GM13977 (cell line): ENCODE results near the gene ANP32B.
"Not testable (repeated sequence)": the region's sequence is repeated elsewhere in the genome, so short reads cannot be mapped to it uniquely, and the experiment has no call there.

ENCODE experiments used
- DNase-seq: peaks from one replicate; pipeline ENCODE4 v3.0.0; 2012; ENCODE audit warnings: low spot score
- in situ Hi-C: fragments of 300-500 bp; cut with MboI; formaldehyde crosslinking; loops from one replicate; pipeline ENCODE4 v1.12.0; 2022; ENCODE audit warnings: low sequenced_read_pairs, low pct_unique_long_range_greater_than_20kb, mixed read lengths, inconsistent platforms; ENCODE audit not compliant: unreplicated experiment
- TF ChIP-seq, protein P1 (sequence below): IDR thresholded peaks from 2 replicates; pipeline ENCODE4 v1.5.1; 2012; ENCODE audit warnings: mild to moderate bottlenecking, control low read depth; ENCODE audit not compliant: insufficient read depth; ENCODE audit errors: extremely low read depth, missing control alignments

Gene ANP32B

DNA sequence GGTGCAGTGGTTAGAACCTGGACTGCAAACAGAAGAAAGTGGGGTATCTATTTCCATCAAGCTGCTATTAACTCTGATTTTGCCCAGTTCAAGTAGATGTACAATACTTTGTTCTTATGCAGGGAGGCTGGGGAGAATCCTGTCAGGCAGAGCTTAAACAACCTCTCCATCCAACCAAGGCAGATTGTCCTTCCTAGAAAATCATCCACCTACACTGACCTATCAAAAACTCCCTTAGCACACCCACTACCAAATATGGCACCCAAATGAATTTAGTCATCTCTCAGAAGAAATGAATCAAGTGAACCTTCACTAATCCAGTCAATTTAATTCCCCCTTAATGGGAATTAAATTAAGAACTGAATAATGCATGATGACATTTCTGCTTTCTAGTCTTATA, 26.8 kb upstream of the ANP32B start:
- in situ Hi-C loops, result no loop called here

GRCh38 chr9:97958812-97959511, 24.2 kb upstream of the ANP32B start:
- DNase-seq, result no peak
- TF ChIP-seq, protein P1, sequence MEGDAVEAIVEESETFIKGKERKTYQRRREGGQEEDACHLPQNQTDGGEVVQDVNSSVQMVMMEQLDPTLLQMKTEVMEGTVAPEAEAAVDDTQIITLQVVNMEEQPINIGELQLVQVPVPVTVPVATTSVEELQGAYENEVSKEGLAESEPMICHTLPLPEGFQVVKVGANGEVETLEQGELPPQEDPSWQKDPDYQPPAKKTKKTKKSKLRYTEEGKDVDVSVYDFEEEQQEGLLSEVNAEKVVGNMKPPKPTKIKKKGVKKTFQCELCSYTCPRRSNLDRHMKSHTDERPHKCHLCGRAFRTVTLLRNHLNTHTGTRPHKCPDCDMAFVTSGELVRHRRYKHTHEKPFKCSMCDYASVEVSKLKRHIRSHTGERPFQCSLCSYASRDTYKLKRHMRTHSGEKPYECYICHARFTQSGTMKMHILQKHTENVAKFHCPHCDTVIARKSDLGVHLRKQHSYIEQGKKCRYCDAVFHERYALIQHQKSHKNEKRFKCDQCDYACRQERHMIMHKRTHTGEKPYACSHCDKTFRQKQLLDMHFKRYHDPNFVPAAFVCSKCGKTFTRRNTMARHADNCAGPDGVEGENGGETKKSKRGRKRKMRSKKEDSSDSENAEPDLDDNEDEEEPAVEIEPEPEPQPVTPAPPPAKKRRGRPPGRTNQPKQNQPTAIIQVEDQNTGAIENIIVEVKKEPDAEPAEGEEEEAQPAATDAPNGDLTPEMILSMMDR, result no peak
- in situ Hi-C loops, result no loop called here

More for the DNA sequence above, 26.8 kb upstream of the ANP32B start:
- TF ChIP-seq, protein P1, result no peak
- DNase-seq, result no peak

DNA sequence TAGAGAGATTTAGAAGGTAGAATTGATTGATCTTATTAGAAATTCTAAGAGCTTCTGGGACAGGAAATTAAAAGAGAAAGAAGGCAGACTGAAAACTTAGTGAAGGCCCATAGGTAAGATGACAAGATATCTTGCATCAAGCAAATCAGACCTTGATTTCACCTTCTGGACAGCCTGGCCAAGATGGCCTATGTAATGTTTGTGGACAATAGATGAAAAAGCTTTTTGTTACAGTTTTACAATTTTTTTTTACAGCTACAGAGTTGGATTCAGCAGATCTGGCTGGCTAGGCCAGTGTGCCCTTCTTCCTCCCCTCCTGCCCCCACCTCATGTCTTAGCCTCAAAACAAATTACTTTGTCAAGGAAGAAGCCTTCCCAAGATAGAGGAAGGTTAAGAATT, 23.6 kb upstream of the ANP32B start:
- no peak for DNase-seq
- TF ChIP-seq, protein P1, result no peak
- in situ Hi-C loops, result no loop called here

- DNase-seq, in situ Hi-C loops: not testable (repeated sequence)
These were observed 22.3 kb upstream of the ANP32B start for GRCh38 chr9:97960678-97961328.

- DNase-seq, result no peak
- in situ Hi-C loops, result no loop called here
- TF ChIP-seq, protein P1, result no peak
These were observed 21.8 kb upstream of the ANP32B start for GRCh38 chr9:97961361-97961760.

GRCh38 chr9:97962136-97962535, 21.0 kb upstream of the ANP32B start:
- TF ChIP-seq, protein P1, result no peak
- DNase-seq, result no peak
- in situ Hi-C loops, result no loop called here

- no peak for DNase-seq
- in situ Hi-C loops, result no loop called here
- TF ChIP-seq, protein P1, result no peak
These were observed 20.6 kb upstream of the ANP32B start for GRCh38 chr9:97962575-97962974.
